ENCODE measurements around the gene RNASE8. TPM values are rescaled to one million over a fixed set of nuclear protein-coding genes. Genes with fewer than 3 reads are reported as not detected.

The RNASE8 gene
- total and polyA plus RNA-seq, 2 of the 4 experiments (the other 2 are of a cell fraction) = not detected

GRCh38 chr14:21054123-21054767 lies 3.4 kb upstream of the RNASE8 start:
- H2BK120ac ChIP-seq (ENCODE audit: low read depth, low read length) = no peak overlapping the region
- peak overlapping the region; percentile 34 for H2AFZ ChIP-seq (replicated peaks; ENCODE audit: low read length, poor library complexity)
- H2AK5ac ChIP-seq (ENCODE audit: low read depth, low read length) = no peak overlapping the region
- H2BK20ac ChIP-seq (ENCODE audit: low read depth, low read length) = no peak overlapping the region
- no peak overlapping the region for H2BK15ac ChIP-seq (ENCODE audit: low read depth, low read length)
- H2BK5ac ChIP-seq (ENCODE audit: low read depth, low read length, poor library complexity, severe bottlenecking) = no peak overlapping the region
- 0 out of 2 replicates have a peak, but pooled peaks cover 2% of the 10 kb centered on the region for H3K4me1 ChIP-seq (ENCODE audit: control insufficient read depth, insufficient read depth, low read length)
- DNase-seq (no peak), ATAC-seq (ENCODE audit: low read depth) (no peak)
- dilution Hi-C loops (cut with HindIII; ENCODE audit: low sequenced_read_pairs, unreplicated experiment) = no loop called here
- no peak overlapping the region for H3K4me3 ChIP-seq (ENCODE audit: insufficient read depth, low read depth, low read length)
- no peak overlapping the region for H3K4me2 ChIP-seq (ENCODE audit: low read depth, low read length)
- CTCF ChIA-PET = interaction anchor here (0.7 kb wide), 1 partner anchor 748 kb away, joined by 4 read pairs; no protein-coding TSS in a partner anchor
- POLR2A ChIA-PET (ENCODE audit: unreplicated experiment) = no interaction called here
- H3K79me1 ChIP-seq (ENCODE audit: low read depth in 1 of 2, low read length in 2 of 2) = no peaks in the 10 kb centered on the region
- H3K18ac ChIP-seq (ENCODE audit: low read depth, low read length) = no peak overlapping the region
- H3K56ac ChIP-seq (ENCODE audit: extremely low read depth, insufficient read depth, low read length) = no peak overlapping the region
- H3K27me3 ChIP-seq (ENCODE audit: control insufficient read depth, insufficient read depth, low read length) = peaks cover 4% of the 10 kb centered on the region
- no peaks in the 10 kb centered on the region for H3K9me3 ChIP-seq (ENCODE audit: control insufficient read depth, insufficient read depth, low read length)
- WGBS, 2 experiments (ENCODE audit: extremely low coverage in 2 of 2, insufficient read length in 1 of 2) = no CpG with 5 or more reads among the region's 3 CpGs
- no peak overlapping the region for H3K9ac ChIP-seq (ENCODE audit: low read depth, low read length)
- H3K36me3 ChIP-seq (ENCODE audit: control insufficient read depth, insufficient read depth, low read length) = no peaks in the 10 kb centered on the region
- H4K8ac ChIP-seq (ENCODE audit: low read depth in 2 of 2, low read length in 2 of 2) = no peak overlapping the region
- in situ Hi-C loops (cut with MboI; ENCODE audit: low sequenced_read_pairs) = no loop called here
- H4K5ac ChIP-seq (ENCODE audit: low read depth, low read length) = no peak overlapping the region
- peaks cover 3% of the 10 kb centered on the region; the same call in 1 of the 2 replicates for H3K9me1 ChIP-seq (ENCODE audit: insufficient read depth, low read length)
- TF ChIP-seq MAFK (IDR thresholded peaks at IDR 0.05; ENCODE audit: low read depth, low read length) (no peak), RAD21 (IDR thresholded peaks at IDR 0.05; ENCODE audit: low read length) (no peak), CEBPB (IDR thresholded peaks at IDR 0.05; ENCODE audit: low read depth, low read length) (no peak), MXI1 (IDR thresholded peaks at IDR 0.05; ENCODE audit: borderline replicate concordance, low read depth, low read length) (no peak), SMC3 (IDR thresholded peaks at IDR 0.05; ENCODE audit: low read depth, low read length) (no peak), NFE2L2 (IDR thresholded peaks at IDR 0.05; ENCODE audit: low read depth, low read length) (no peak), POLR2A (IDR thresholded peaks at IDR 0.05; ENCODE audit: low read depth, low read length) (no peak), ELK1 (IDR thresholded peaks at IDR 0.05; ENCODE audit: borderline replicate concordance, low read depth, low read length) (no peak), CHD1 (IDR thresholded peaks at IDR 0.05; ENCODE audit: low read depth, low read length) (no peak)
- TF ChIP-seq, protein P1, sequence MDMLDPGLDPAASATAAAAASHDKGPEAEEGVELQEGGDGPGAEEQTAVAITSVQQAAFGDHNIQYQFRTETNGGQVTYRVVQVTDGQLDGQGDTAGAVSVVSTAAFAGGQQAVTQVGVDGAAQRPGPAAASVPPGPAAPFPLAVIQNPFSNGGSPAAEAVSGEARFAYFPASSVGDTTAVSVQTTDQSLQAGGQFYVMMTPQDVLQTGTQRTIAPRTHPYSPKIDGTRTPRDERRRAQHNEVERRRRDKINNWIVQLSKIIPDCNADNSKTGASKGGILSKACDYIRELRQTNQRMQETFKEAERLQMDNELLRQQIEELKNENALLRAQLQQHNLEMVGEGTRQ (IDR thresholded peaks at IDR 0.05; ENCODE audit: low read depth, low read length) = no peak
- H4K91ac ChIP-seq (ENCODE audit: insufficient read depth, low read depth, low read length) = no peak overlapping the region
- intact Hi-C loops (cut with micrococcal nuclease) = no loop called here
- no peak overlapping the region for H3K23ac ChIP-seq (ENCODE audit: low read depth, low read length)
- no peaks in the 10 kb centered on the region for H4K20me1 ChIP-seq (ENCODE audit: insufficient read depth, low read length)
- no TSS peak for BruUV-seq (replicated peaks)
- no peak overlapping the region for H2AK9ac ChIP-seq (replicated peaks; ENCODE audit: low read depth, low read length, poor library complexity)
- H3K27ac ChIP-seq (ENCODE audit: insufficient read depth, low read length) = no peak overlapping the region
- H3K14ac ChIP-seq (replicated peaks; ENCODE audit: low read depth, low read length) = no peak overlapping the region
- H3K4ac ChIP-seq (ENCODE audit: low read depth, low read length) = no peak overlapping the region
